Measurements from ENCODE around the gene IGFL2.
A peak's percentile ranks its signal among the peaks of the same experiment; 100 is the strongest.
"Not testable (repeated sequence)": the region's sequence is repeated elsewhere in the genome, so short reads cannot be mapped to it uniquely, and the experiment has no call there.

Gene IGFL2

GRCh38 chr19:46147791-46148288 is at the start of gene IGFL2:
TSS of gene IGFL2 (plus strand) at chr19:46148238. CDS start at chr19:46148279, 41 bp downstream.
- no peak for DNase-seq (ENCODE audit: low spot score)

DNA sequence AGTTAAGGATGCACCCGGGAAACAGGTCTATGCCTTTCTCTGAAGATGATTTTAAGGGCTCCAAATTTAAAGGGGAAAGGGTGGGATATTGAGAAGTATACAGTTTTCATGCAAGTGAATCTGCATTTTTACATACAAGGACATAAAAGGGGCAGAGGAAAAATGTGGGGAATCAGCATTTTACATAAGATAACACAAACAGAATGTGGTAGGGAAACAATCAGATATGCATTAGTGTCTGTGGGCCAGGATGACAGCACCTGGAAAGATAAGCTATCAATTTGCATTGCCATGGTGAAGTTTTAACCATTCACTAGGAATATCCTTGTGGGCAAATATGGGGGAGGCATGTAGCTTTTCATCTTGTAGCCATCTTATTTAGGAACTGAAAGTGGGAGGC is 47.7 kb upstream of the IGFL2 start:
- DNase-seq (ENCODE audit: low spot score), result no peak

- no peak for DNase-seq (ENCODE audit: low spot score)
Measured at GRCh38 chr19:46101293-46101692, 46.7 kb upstream of the IGFL2 start.

- not testable (repeated sequence) for DNase-seq (ENCODE audit: low spot score)
Measured at GRCh38 chr19:46102333-46102732, 45.7 kb upstream of the IGFL2 start.

GRCh38 chr19:46107371-46107770 is 40.7 kb upstream of the IGFL2 start:
- DNase-seq (ENCODE audit: low spot score), result no peak

GRCh38 chr19:46109876-46110275 is 38.2 kb upstream of the IGFL2 start:
- no peak for DNase-seq (ENCODE audit: low spot score)

- DNase-seq (ENCODE audit: low spot score), result no peak
Measured at GRCh38 chr19:46111376-46111775, 36.7 kb upstream of the IGFL2 start.

- DNase-seq (ENCODE audit: low spot score), result no peak
Measured at GRCh38 chr19:46112527-46112926, 35.5 kb upstream of the IGFL2 start.

DNA sequence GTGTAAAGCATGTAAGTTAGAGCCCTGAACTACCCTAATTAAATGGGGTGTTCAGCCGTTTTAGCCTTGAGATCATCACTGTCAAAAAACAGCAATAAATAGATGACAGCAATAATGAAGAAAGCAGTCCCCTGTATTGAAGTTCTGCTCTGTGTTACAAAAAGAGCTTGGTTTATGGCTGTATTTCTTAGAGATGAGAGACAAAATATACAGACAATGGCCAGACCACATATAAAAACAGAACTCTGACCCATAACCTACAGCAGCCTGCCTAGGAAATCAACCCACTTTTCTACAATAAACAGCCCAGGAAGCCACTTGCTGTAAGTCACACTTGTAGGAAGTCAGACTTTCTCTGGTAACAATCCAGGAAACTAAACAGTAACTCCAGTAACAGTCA is 34.3 kb upstream of the IGFL2 start:
- no peak for DNase-seq (ENCODE audit: low spot score)

DNA sequence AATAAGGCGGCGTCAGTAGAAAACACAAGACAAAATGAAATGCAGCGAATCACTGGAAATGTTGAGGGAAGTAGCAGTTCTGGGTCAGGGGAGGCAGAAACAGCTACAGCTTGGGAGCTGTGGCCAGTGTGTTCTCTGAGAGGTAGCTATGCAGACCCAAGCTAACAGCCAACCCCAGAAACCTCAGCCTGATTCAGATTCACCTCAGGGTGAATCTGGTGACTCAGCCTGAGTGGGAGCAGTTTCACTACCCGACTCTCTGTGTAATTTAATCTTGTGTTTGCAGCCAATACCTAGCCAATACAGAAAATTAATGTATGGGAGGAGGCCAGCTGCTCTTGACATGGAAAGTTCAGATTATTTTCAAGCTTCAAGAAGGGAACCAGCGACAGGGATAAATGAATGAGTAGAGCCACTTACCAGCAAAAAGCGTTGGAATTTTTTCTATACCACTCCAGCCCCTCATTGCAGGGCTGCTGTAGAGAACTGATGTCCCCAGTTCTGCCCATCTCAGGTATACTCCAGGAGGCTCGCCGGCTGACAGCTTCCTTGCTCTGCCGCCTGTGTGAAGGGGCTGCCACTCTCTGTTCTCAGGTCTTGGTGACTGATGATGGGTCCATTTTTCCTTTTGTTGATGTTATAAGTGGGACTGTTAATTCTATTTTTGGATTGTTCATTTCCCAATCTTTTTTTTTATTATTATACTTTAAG is 32.5 kb upstream of the IGFL2 start:
- DNase-seq (ENCODE audit: low spot score), result peak; percentile 55

DNA sequence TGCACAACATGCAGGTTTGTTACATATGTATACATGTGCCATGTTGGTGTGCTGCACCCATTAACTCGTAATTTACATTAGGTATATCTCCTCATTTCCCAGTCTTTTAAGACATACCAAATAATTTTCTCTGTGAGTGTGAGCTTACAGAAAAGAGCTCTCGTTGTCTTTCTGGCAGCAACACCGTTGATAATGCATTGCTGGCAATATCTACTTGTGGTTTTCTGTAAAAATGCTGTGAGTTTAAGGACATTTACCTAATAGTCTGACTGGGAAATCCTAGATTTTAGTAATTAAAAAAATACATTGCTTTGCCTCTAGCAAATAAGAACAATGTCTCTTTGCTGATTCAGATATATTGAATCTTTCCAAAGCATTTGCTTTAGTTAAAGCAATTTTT is 31.9 kb upstream of the IGFL2 start:
- DNase-seq (ENCODE audit: low spot score), result no peak

GRCh38 chr19:46118136-46118535 is 29.9 kb upstream of the IGFL2 start:
- DNase-seq (ENCODE audit: low spot score), result no peak

- DNase-seq (ENCODE audit: low spot score), result no peak
Measured at GRCh38 chr19:46124638-46125115, 23.4 kb upstream of the IGFL2 start, which contains the start of gene IGFL3. TSS of gene IGFL3 (minus strand) at chr19:46124688. CDS start at chr19:46124649, 39 bp downstream.

GRCh38 chr19:46125447-46125846 is 22.6 kb upstream of the IGFL2 start:
- DNase-seq (ENCODE audit: low spot score), result no peak

- DNase-seq (ENCODE audit: low spot score), result no peak
Measured at GRCh38 chr19:46126086-46126580, 21.9 kb upstream of the IGFL2 start.

DNA sequence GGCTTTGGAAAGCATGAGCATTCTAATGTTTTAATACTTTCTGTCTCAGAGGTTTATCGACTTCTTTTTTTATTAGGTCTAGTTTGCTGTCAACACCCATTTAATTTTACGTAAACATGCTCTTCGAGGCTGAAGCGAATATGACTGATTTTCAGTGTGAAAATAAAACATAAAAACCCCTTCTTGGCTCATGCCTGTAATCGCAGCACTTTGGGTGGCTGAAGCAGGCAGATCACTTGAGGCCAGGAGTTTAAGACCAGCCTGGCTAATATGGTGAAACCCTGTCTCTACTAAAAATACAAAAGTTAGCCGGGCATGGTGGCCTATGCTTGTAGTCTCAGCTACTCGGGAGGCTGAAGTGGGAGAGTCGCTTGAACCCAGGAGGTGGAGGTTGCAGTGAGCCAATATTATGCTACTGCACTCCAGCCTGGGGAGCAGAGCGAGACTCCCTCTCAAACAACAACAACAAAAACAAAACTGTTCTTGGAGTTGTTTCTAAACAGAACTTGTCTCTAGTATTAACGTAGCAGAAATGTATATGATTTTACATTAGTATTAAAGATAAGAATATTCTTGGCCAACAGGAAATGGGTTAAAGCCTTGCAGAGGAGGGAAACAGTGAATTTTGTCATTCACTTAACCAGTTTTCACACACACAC is 16.4 kb upstream of the IGFL2 start:
- DNase-seq (ENCODE audit: low spot score), result no peak

DNA sequence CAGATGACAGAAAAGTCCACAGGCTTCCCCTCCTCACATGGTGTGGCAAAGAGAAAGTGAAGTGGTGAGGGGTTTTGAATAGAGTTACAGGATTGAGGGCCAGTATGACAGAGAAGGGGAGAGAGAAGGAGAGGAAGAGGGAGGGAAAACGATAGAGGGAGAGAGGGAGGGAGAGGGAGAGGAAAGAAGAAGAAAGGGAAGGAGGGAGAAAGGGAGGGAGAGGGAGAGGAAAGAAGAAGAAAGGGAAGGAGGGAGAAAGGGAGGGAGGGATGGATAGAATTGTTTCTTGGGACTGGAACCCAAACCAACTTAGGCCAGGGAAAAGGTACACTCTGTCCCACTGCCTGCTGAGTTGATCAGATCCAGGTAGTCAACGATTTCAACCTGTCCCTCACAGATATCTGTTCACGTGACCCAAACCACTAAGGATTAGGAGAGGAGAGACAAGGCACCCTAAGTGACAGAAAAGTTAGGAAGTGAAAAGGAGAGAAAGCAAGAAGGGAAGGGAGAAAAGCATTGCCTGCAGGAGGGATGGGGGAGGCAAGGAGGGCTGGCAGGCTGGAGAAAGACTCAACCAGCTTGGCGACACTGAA is 15.4 kb upstream of the IGFL2 start:
- no peak for DNase-seq (ENCODE audit: low spot score)

DNA sequence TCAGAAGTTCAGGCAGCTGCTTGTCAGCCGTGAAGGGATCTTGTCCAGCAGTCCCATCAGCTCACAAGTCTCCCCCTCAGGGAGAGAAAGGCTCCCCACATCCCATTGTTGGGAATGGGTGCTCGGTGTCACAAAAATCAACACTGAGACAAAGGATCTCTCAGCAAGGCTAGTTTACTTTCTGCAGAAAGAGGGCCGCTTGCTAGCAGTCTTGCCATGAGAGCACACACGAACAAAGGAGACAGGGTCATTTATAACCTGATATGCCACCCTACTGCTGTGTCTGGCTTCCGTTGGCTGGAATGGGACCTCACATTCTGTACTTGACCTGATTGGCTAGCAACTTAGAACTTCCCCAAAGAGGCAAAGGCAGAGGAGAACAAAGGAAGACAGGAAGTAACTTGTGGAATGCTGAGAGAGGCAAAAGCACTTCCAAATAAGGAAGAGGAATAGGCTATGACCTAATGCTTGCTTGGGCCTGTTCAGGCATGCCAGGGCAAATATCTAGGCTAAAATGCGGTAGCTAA is 14.9 kb upstream of the IGFL2 start:
- DNase-seq (ENCODE audit: low spot score), result peak; percentile 55

DNA sequence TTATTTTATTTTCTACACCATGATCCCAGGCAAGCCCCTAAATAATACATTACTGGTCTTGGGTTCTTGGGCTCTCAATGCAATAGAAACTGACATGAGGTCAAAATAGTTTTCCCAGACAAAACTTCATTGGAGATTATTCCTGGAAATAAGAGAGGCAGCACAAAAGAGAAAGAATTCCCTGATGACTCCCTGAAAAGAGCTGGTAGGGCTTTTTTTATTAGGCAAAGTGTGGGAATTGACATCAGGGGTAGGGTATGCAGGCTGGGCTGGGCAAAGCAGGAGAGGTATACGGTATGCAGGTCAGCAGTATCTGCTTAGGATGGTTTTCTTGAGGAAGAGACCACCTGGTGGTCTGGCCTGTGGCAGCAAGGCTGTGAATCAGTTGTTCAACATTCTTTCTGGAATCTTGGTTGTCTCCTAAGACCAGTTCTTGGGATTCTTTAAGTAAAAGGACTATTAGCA is 14.2 kb upstream of the IGFL2 start:
- no peak for DNase-seq (ENCODE audit: low spot score)

GRCh38 chr19:46134527-46134926 is 13.5 kb upstream of the IGFL2 start:
- DNase-seq (ENCODE audit: low spot score), result no peak

DNA sequence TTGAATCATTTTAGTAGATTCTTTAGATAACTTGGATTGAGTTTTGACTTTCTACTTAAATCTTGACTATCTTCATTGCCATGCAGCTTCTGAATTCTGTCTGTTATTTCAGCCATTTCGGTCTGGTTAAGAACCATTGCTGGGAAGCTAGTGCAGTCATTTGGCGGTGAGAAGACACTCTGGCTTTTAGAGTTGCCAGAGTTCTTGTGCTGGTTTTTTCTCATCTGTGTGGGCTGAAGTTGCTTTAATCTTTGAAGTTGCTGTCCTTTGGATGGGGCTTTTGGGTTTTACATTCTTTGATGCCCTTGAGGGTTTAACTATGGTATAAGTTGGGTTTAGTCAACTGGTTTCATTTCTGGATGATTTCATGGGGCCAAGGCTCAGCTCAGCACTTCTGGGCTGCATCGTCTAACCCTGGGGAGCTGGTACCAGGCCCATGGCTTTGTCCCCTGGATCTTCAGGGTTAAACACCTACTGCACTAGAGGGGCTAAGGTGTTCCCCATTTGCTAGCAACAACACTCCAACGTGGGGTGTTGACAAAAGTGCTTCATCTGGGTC is 10.0 kb upstream of the IGFL2 start:
- no peak for DNase-seq (ENCODE audit: low spot score)

- DNase-seq (ENCODE audit: low spot score), result no peak
Measured at GRCh38 chr19:46141421-46141820, 6.6 kb upstream of the IGFL2 start.
